Neural progenitor cell (in vitro differentiated cells): ENCODE measurements around the gene MYL11. TPM values are rescaled to one million over a fixed set of nuclear protein-coding genes. Genes with fewer than 3 reads are reported as not detected.
"Not testable (repeated sequence)": the region's sequence is repeated elsewhere in the genome, so short reads cannot be mapped to it uniquely, and the experiment has no call there.

Experiments used
- DNase-seq: peaks from one replicate; pipeline ENCODE4 v3.0.0-alpha.2; 2016; ENCODE audit warnings: low spot score
- H2AFZ ChIP-seq: fragments of 200-600 bp; sonication (generic); replicated peaks from 2 replicates; pipeline ENCODE4 v1.6.1; 2016; ENCODE audit warnings: antibody characterized with exemption
- H3F3A ChIP-seq: fragments of 200-600 bp; sonication (generic); 2 replicates; pipeline ENCODE4 v1.6.1; 2016; ENCODE audit warnings: antibody characterized with exemption, low read depth
- H3K27ac ChIP-seq: fragments of 200-600 bp; sonication (generic); 2 replicates; pipeline ENCODE4 v1.5.1; 2016; ENCODE audit warnings: mild to moderate bottlenecking
- H3K27me3 ChIP-seq: fragments of 200-600 bp; sonication (generic); 2 replicates; pipeline ENCODE4 v1.6.1; 2016; ENCODE audit warnings: mild to moderate bottlenecking, moderate library complexity
- H3K36me3 ChIP-seq: fragments of 200-600 bp; sonication (generic); 2 replicates; pipeline ENCODE4 v1.5.1; 2016
- H3K4me1 ChIP-seq: fragments of 200-600 bp; sonication (generic); 2 replicates; pipeline ENCODE4 v1.6.1; 2016; ENCODE audit warnings: mixed run types
- H3K4me2 ChIP-seq: fragments of 200-600 bp; sonication (generic); 2 replicates; pipeline ENCODE4 v1.6.1; 2016
- H3K4me3 ChIP-seq: fragments of 200-600 bp; sonication (generic); 2 replicates; pipeline ENCODE4 v1.5.1; 2016
- H3K79me2 ChIP-seq: fragments of 200-600 bp; sonication (generic); 2 replicates; pipeline ENCODE4 v1.6.1; 2016; ENCODE audit warnings: low read depth
- H3K9ac ChIP-seq: fragments of 200-600 bp; sonication (generic); 2 replicates; pipeline ENCODE4 v1.6.1; 2016
- H3K9me3 ChIP-seq: fragments of 200-600 bp; sonication (generic); 2 replicates; pipeline ENCODE4 v1.5.1; 2016; ENCODE audit warnings: low read depth
- H4K20me1 ChIP-seq: fragments of 200-600 bp; sonication (generic); 2 replicates; pipeline ENCODE4 v1.6.1; 2016; ENCODE audit warnings: low read depth
- H3K27ac Mint-ChIP-seq: 3 replicates; pipeline ENCODE4 v1.8.0; 2021; ENCODE audit warnings: mixed read lengths
- H3K27me3 Mint-ChIP-seq: 2 replicates; pipeline ENCODE4 v1.8.0; 2022; ENCODE audit warnings: low read depth, mild to moderate bottlenecking, inconsistent platforms, moderate library complexity, mixed read lengths; ENCODE audit not compliant: insufficient read depth
- H3K36me3 Mint-ChIP-seq: 3 replicates; pipeline ENCODE4 v1.8.0; 2021; ENCODE audit warnings: mixed read lengths
- H3K4me1 Mint-ChIP-seq: 3 replicates; pipeline ENCODE4 v1.8.0; 2021; ENCODE audit warnings: mixed read lengths
- H3K4me3 Mint-ChIP-seq: 3 replicates; pipeline ENCODE4 v1.8.0; 2021; ENCODE audit warnings: mild to moderate bottlenecking, moderate library complexity, mixed read lengths
- H3K9me3 Mint-ChIP-seq: 3 replicates; pipeline ENCODE4 v1.8.0; 2020; ENCODE audit warnings: mixed read lengths
- CTCF ChIP-seq: fragments of 200-600 bp; sonication (generic); IDR thresholded peaks from 2 replicates; pipeline ENCODE4 v1.5.1; 2017; ENCODE audit warnings: antibody characterized with exemption, mild to moderate bottlenecking
- EZH2 ChIP-seq: fragments of 200-600 bp; sonication (generic); IDR thresholded peaks from 2 replicates; pipeline ENCODE4 v1.6.1; 2017; ENCODE audit warnings: antibody characterized with exemption, mild to moderate bottlenecking, moderate library complexity
- EZH2phosphoT487 ChIP-seq: fragments of 200-600 bp; sonication (generic); IDR thresholded peaks from 2 replicates; pipeline ENCODE4 v1.6.1; 2017; ENCODE audit warnings: antibody characterized with exemption
- total RNA-seq: library from RNA; depleted of rRNA; stranded (reverse); fragments of >200 nt; gene quantifications from 2 replicates; pipeline ENCODE4 v1.2.3, GENCODE V29; 2015; ENCODE audit warnings: low replicate concordance

Gene MYL11, protein sequence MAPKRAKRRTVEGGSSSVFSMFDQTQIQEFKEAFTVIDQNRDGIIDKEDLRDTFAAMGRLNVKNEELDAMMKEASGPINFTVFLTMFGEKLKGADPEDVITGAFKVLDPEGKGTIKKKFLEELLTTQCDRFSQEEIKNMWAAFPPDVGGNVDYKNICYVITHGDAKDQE
- total RNA-seq = 0.68 and 4.1 TPM in 2 replicates

DNA sequence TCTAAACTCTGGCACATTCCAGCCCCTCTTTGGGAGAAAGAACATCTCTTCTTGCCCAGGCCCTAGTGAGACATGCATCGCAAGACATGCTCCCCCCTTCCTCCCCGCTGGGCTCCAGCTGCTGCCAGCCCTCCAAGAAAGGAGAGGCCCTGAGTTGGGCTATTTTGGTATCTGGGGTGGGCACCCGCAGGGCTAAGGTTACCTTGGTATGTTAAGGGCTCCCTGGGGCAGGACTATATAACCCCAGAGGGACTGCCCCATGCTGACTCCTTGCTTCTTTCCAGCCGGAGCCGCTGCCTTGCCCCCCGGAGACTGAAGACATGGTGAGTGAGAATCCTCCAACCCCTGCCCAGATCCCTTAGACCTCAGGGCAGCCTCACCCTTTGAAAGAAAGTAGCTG is at the start of gene MYL11:
Gene MYL11 (plus strand): TSS at position 265 of the 400 bp plus-strand sequence. CDS start 56 bp downstream, at position 321.
- H3K4me2 ChIP-seq = peak within 1 kb of the TSS; percentile 5
- no peak within 1 kb of the TSS for H3K4me3 ChIP-seq
- peaks cover 27% of the 10 kb centered on the region for H3K4me1 Mint-ChIP-seq
- TF ChIP-seq CTCF = no peak
- TF ChIP-seq EZH2phosphoT487 = no peak
- TF ChIP-seq EZH2 = no peak
- no peaks in the 10 kb centered on the region for H3K36me3 ChIP-seq
- peaks cover 9% of the 10 kb centered on the region for H3K79me2 ChIP-seq
- H3K9me3 Mint-ChIP-seq = no peaks in the 10 kb centered on the region
- no peaks in the 10 kb centered on the region for H3K27me3 Mint-ChIP-seq
- H4K20me1 ChIP-seq = peaks cover 9% of the 10 kb centered on the region
- DNase-seq = no peak
- no peak within 1 kb of the TSS for H3K9ac ChIP-seq
- H3K4me3 Mint-ChIP-seq = no peak within 1 kb of the TSS
- no peaks in the 10 kb centered on the region for H3K9me3 ChIP-seq
- no peaks in the 10 kb centered on the region for H3K27me3 ChIP-seq
- H3K27ac Mint-ChIP-seq = peak within 1 kb of the TSS; percentile 87
- no peak within 1 kb of the TSS for H2AFZ ChIP-seq
- peaks cover 36% of the 10 kb centered on the region for H3F3A ChIP-seq
- H3K4me1 ChIP-seq = peaks cover 25% of the 10 kb centered on the region
- H3K36me3 Mint-ChIP-seq = no peaks in the 10 kb centered on the region
- H3K27ac ChIP-seq = no peak within 1 kb of the TSS

- Mint-ChIP-seq H3K4me1 (peaks cover 13% of the 10 kb centered on the region), H3K27ac (peak overlapping the region; percentile 99), H3K4me3 (peak overlapping the region; percentile 99)
- H3K36me3 ChIP-seq, H3K9ac ChIP-seq, H3F3A ChIP-seq, H3K27me3 Mint-ChIP-seq, H3K36me3 Mint-ChIP-seq, H3K4me1 ChIP-seq, H3K9me3 ChIP-seq, H3K9me3 Mint-ChIP-seq, H3K27me3 ChIP-seq, H4K20me1 ChIP-seq: not testable (repeated sequence)
- Histone ChIP-seq H3K4me2 (peak overlapping the region; percentile 71), H3K4me3 (peak overlapping the region; percentile 88), H3K79me2 (peaks cover 48% of the 10 kb centered on the region), H2AFZ (peak overlapping the region; percentile 89), H3K27ac (peak overlapping the region; percentile 95)
- DNase-seq = peak; percentile 91
These were observed 40.1 kb upstream of the MYL11 start for GRCh38 chr16:30334473-30334989.

DNA sequence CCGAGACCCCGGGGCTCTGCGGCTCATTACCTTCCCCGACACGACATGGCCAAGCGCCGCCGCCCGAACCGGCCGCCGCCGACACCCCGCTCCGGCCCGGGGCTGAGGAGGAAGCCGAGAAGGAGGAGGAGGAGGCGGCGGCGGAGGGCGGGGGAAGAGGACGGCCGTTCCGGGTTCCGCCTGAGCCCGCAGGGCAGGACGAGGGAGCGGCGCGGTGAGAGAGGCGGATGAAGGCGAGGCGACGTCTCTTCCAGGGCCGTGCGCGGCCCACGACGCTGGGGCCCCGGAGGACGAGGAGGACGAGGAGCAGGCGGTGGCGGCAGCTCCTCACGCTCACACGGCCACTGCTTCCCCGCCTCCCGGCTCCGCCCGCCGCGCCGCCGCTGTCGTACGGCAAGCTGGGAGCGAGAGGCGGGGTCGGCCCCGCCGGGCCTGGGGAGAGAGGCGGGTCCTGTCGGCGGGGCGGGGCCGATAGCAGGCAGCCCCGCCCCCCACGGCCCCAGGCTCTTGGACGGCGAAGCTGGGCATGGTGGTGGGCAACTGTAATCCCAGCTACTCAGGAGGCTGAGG is 39.5 kb upstream of the MYL11 start:
- H3K36me3 Mint-ChIP-seq, H3F3A ChIP-seq, H3K27ac Mint-ChIP-seq, H3K9me3 Mint-ChIP-seq, H3K27me3 Mint-ChIP-seq, H3K4me1 ChIP-seq, H3K36me3 ChIP-seq, H3K9me3 ChIP-seq, H4K20me1 ChIP-seq, H3K27me3 ChIP-seq: not testable (repeated sequence)
- peak overlapping the region; percentile 71 for H3K4me2 ChIP-seq
- peak overlapping the region; percentile 95 for H3K27ac ChIP-seq
- H3K79me2 ChIP-seq = peaks cover 42% of the 10 kb centered on the region
- peak overlapping the region; percentile 89 for H2AFZ ChIP-seq
- Mint-ChIP-seq H3K4me3 (peak overlapping the region; percentile 81), H3K4me1 (peaks cover 13% of the 10 kb centered on the region)
- peak overlapping the region; percentile 66 for H3K9ac ChIP-seq
- peak; percentile 92 for DNase-seq
- peak overlapping the region; percentile 88 for H3K4me3 ChIP-seq

DNA sequence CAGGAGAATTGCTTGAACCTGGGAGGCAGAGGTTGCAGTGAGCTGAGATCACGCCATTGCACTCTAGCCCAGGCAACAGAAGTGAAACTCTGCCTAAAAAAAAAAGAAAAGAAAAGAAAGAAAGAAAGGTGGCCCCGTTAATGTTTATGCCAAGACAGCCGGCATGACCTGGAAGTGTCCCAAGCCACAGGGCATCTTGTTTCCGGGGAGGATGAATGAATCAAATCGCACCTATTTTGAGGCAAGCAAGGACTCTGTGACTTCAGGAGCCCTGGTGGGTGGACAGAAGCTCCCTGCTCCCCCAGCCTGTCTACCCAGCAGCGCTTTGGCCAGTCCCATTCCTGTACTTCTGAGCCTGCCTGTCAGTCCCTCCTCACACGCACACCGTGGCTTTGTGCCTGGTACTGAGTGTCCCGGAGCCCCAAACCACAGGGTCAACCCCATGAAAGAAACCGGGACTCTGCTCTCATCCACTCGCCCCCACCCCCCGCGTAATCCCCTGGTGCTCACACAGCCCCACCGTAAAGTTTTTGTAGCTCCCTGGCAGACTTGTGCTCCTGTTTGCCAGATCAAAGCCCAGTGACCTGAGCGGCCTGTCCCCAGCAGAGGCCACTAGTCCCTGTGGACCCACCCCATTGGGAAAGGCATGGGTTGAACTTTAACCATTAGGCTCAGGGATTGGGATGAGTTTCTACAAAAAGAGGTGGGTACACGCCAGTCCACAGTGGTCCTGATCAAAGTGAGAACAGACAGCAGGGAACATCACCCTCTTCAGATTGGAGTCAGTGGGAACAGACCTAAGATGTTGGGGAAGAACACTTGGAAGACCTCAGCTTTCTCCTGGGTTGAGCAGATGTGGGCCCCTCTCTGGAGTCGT is 38.8 kb upstream of the MYL11 start:
- DNase-seq = no peak
- peak overlapping the region; percentile 66 for H3K27ac Mint-ChIP-seq

DNA sequence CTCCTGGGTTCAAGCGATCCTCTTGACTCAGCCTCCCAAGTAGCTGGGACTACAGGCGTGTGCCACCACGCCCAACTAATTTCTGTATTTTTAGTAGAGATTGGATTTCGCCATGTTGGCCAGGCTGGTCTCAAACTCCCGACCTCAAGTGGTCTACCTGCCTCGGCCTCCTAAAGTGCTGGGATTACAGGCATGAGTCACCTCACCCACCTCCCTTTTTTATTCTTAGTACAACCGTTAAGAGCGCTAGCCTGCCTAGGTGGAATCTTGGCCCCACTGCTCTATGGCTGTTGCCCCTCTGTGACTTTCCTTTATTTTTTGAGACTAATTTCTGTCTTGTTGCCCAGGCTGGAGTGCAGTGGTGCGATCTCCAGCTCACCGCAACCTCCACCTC is 36.6 kb upstream of the MYL11 start:
- peaks cover 10% of the 10 kb centered on the region for H3K4me1 Mint-ChIP-seq
- not testable (repeated sequence) for H3K4me3 ChIP-seq, H3K9me3 Mint-ChIP-seq, H2AFZ ChIP-seq, H3K27me3 ChIP-seq, DNase-seq, H3K4me2 ChIP-seq, H3F3A ChIP-seq, H3K36me3 Mint-ChIP-seq, H3K4me1 ChIP-seq, H3K36me3 ChIP-seq, H3K27ac Mint-ChIP-seq, H3K27ac ChIP-seq, H3K27me3 Mint-ChIP-seq, H3K9me3 ChIP-seq, H4K20me1 ChIP-seq, H3K4me3 Mint-ChIP-seq, H3K9ac ChIP-seq
- peaks cover 14% of the 10 kb centered on the region for H3K79me2 ChIP-seq

More for the DNA sequence above, 38.8 kb upstream of the MYL11 start:
- H3K79me2 ChIP-seq = peaks cover 34% of the 10 kb centered on the region
- peaks cover 8% of the 10 kb centered on the region for H3K27me3 Mint-ChIP-seq
- H3K4me3 Mint-ChIP-seq = peak overlapping the region; percentile 81
- peak overlapping the region; percentile 39 for H3K4me2 ChIP-seq
- H3K9ac ChIP-seq = no peak overlapping the region
- no peaks in the 10 kb centered on the region for H4K20me1 ChIP-seq
- peaks cover 2% of the 10 kb centered on the region for H3K36me3 Mint-ChIP-seq
- H3K27ac ChIP-seq = no peak overlapping the region
- peak overlapping the region; percentile 88 for H3K4me3 ChIP-seq
- no peaks in the 10 kb centered on the region for H3K4me1 ChIP-seq
- H3K27me3 ChIP-seq = no peaks in the 10 kb centered on the region
- no peaks in the 10 kb centered on the region for H3K9me3 Mint-ChIP-seq
- no peaks in the 10 kb centered on the region for H3K36me3 ChIP-seq
- H3K4me1 Mint-ChIP-seq = peaks cover 13% of the 10 kb centered on the region
- no peak overlapping the region for H2AFZ ChIP-seq
- no peak for TF ChIP-seq EZH2phosphoT487
- no peak for TF ChIP-seq EZH2
- no peak for TF ChIP-seq CTCF
- H3K9me3 ChIP-seq = no peaks in the 10 kb centered on the region
- H3F3A ChIP-seq = peaks cover 8% of the 10 kb centered on the region

DNA sequence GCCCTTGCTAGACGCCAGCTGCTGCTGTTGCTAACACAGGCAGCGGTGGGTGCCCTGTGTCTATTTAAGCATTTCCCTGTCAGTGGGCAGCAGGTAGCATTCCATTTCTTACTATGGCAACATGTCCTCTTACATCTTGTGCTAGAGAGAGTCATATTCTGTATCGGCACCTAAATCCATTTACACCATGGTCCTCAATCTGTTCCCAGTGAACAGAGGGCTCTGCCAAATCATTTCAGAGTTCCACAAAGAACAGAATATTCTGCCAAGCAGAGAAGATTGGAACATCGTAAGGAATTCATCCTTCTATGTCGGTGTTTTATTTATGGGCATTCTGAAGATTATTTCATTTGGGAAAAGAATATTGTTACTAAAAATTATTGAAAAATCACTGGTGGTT is 35.9 kb upstream of the MYL11 start:
- not testable (repeated sequence) for H4K20me1 ChIP-seq, H3K4me3 Mint-ChIP-seq

More for the DNA sequence above, 35.9 kb upstream of the MYL11 start:
- not testable (repeated sequence) for H2AFZ ChIP-seq, H3K4me1 ChIP-seq, H3K36me3 Mint-ChIP-seq, H3K27ac Mint-ChIP-seq, H3K4me2 ChIP-seq, H3K36me3 ChIP-seq, H3K27ac ChIP-seq, H3K27me3 ChIP-seq, H3K9me3 ChIP-seq, H3K27me3 Mint-ChIP-seq, H3K79me2 ChIP-seq, H3K9me3 Mint-ChIP-seq, H3F3A ChIP-seq, H3K4me1 Mint-ChIP-seq, H3K9ac ChIP-seq, DNase-seq, H3K4me3 ChIP-seq
